H1 (cell line): Measurements from ENCODE around the gene CIBAR2. TPM values are rescaled to one million over a fixed set of nuclear protein-coding genes. Genes with fewer than 3 reads are reported as not detected.

ENCODE experiments used
- ASH2L ChIP-seq: fragments of 200-600, 300-600 bp; sonication (generic); IDR thresholded peaks from one replicate; pipeline ENCODE4 v1.7.1; 2017; ENCODE audit warnings: low read length
- CBX8 ChIP-seq: fragments of 300-800, 300-1000 bp; sonication (generic); IDR thresholded peaks from 2 replicates; pipeline ENCODE4 v1.7.1; 2016; ENCODE audit warnings: low read depth, low read length, borderline replicate concordance
- CHD7 ChIP-seq: fragments of 300-600 bp; sonication (generic); IDR thresholded peaks from 2 replicates; pipeline ENCODE4 v1.7.1; 2012; ENCODE audit warnings: low read length, moderate library complexity, mild to moderate bottlenecking, inconsistent platforms; ENCODE audit not compliant: insufficient replicate concordance
- GTF2F1 ChIP-seq: IDR thresholded peaks from 2 replicates; pipeline ENCODE4 v1.6.1; 2012; ENCODE audit warnings: low read depth, low read length, improper control_type of control experiment, borderline replicate concordance
- KDM5A ChIP-seq: fragments of 200-600 bp; IDR thresholded peaks from 2 replicates; pipeline ENCODE4 v1.7.1; 2012; ENCODE audit warnings: mild to moderate bottlenecking, low read length, inconsistent platforms, mixed read lengths
- MAFK ChIP-seq: IDR thresholded peaks from 2 replicates; pipeline ENCODE4 v1.6.1; 2012; ENCODE audit warnings: low read depth, mild to moderate bottlenecking, improper control_type of control experiment, low read length
- SUZ12 ChIP-seq: fragments of 200-600 bp; sonication (generic); IDR thresholded peaks from 2 replicates; pipeline ENCODE4 v1.6.1; 2012; ENCODE audit warnings: mild to moderate bottlenecking, inconsistent platforms, low read length, moderate library complexity, mixed read lengths
- USF2 ChIP-seq: IDR thresholded peaks from 2 replicates; pipeline ENCODE4 v1.6.1; 2011; ENCODE audit warnings: low read length, improper control_type of control experiment
- YY1 ChIP-seq: IDR thresholded peaks from 2 replicates; pipeline ENCODE4 v1.6.1; 2011; ENCODE audit warnings: low read depth, mild to moderate bottlenecking, low read length
- ZNF274 ChIP-seq: IDR thresholded peaks from 2 replicates; pipeline ENCODE4 v1.7.0; 2012; ENCODE audit warnings: low read length, borderline replicate concordance; ENCODE audit errors: extremely low read depth
- polyA plus RNA-seq, 7 experiments: library from polyadenylated mRNA; depleted of rRNA in 3 of 7; stranded (reverse) in 5 of 7; unstranded in 2 of 7; fragments of >200 nt in 5 of 7; fragments of 200-250 nt in 2 of 7; gene quantifications; 1 replicate in 5 of 7; 2 replicates in 1 of 7; 4 replicates in 1 of 7; pipeline versions ENCODE4 v1.2.1 to v1.2.3, GENCODE V29; 2011 to 2013; ENCODE audit warnings: missing spikeins in 2 of 7, mixed read lengths in 2 of 7
- total RNA-seq: library from RNA; stranded (reverse); fragmentation: NEBNext Ultra II Directional; extraction: Animal tissue kit (Norgen Biotek cat#: 25700); gene quantifications from 2 replicates; pipeline ENCODE4 v1.2.1, GENCODE V29; 2021

Gene CIBAR2
- total and polyA plus RNA-seq, 2 of the 8 experiments (the other 6 are each of a cell fraction or from before 2014, with no cell fraction given), result 0.18 TPM; not detected in 1

DNA sequence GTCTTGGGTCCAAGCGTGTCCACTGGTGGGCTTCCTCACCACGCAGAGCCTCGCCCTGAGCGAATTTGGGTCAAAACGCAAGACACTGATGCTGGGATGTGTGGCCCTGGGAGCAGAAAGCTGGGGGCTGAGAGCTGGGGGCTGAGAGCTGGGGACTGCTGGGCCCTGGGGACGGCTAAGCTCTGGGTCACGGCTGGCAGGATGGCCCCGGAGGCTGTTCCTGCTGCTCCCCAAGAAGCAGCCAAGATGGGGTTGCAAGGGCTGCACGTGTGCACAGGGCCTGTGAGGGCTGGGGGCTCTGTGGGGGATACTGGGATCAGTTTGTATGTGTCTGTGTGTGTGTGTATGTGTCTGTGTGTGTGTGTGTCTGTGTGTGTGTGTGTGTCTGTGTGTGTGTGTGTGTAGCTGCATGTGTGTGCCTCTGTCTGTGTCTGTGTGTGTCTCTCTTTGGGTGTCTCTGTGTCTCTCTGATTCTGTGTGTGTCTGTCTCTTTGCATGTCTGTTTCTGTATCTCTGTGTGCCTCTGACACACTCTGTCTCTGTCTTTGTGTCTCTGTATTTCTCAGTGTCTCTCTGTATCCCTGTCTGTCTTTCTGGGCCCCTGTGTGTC lies 38.2 kb upstream of the CIBAR2 start (continued):
- no peak for TF ChIP-seq CHD7
- TF ChIP-seq KDM5A, result no peak
- TF ChIP-seq YY1, result no peak
- TF ChIP-seq SUZ12, result no peak
- no peak for TF ChIP-seq CBX8
- no peak for TF ChIP-seq MAFK
- TF ChIP-seq USF2, result no peak
- no peak for TF ChIP-seq ZNF274
- no peak for TF ChIP-seq GTF2F1
- TF ChIP-seq ASH2L, result no peak
